Measurements from ENCODE around the gene ATP2B1. TPM values are rescaled to one million over a fixed set of nuclear protein-coding genes. Genes with fewer than 3 reads are reported as not detected.

Gene ATP2B1
- total RNA-seq, 2 donors from 2014 or later: 16.4 to 80.3 TPM

- H3K9me3 ChIP-seq: no peaks in the 10 kb centered on the region
- H3K36me3 ChIP-seq: no peaks in the 10 kb centered on the region
- intact Hi-C loops (cut with DNase I): no loop called here
- no peak overlapping the region for H3K4me3 ChIP-seq
- 97% methylated on average over 3 of the region's 3 CpGs for WGBS
- no peak overlapping the region for H3K27ac ChIP-seq
- TF ChIP-seq CTCF (IDR thresholded peaks at IDR 0.05) (no peak), POLR2A (IDR thresholded peaks at IDR 0.05) (no peak), POLR2AphosphoS5 (IDR thresholded peaks at IDR 0.05) (no peak)
- DNase-seq (ENCODE audit: low spot score): no peak
- H3K27me3 ChIP-seq (replicated peaks; ENCODE audit: insufficient read depth): no peaks in the 10 kb centered on the region
- no peaks in the 10 kb centered on the region for H3K4me1 ChIP-seq (replicated peaks)
Measured at GRCh38 chr12:89634508-89634907, 74.1 kb downstream of the ATP2B1 start.

GRCh38 chr12:89632778-89633177, 75.9 kb downstream of the ATP2B1 start:
- H3K27me3 ChIP-seq (replicated peaks; ENCODE audit: insufficient read depth): no peaks in the 10 kb centered on the region
- no peak overlapping the region for H3K4me3 ChIP-seq
- H3K27ac ChIP-seq: no peak overlapping the region
- DNase-seq (ENCODE audit: low spot score): no peak
- H3K36me3 ChIP-seq: no peaks in the 10 kb centered on the region
- no peaks in the 10 kb centered on the region for H3K9me3 ChIP-seq
- intact Hi-C loops (cut with DNase I): no loop called here
- H3K4me1 ChIP-seq (replicated peaks): no peaks in the 10 kb centered on the region
- TF ChIP-seq CTCF (IDR thresholded peaks at IDR 0.05): no peak
- no peak for TF ChIP-seq POLR2AphosphoS5 (IDR thresholded peaks at IDR 0.05)
- no peak for TF ChIP-seq POLR2A (IDR thresholded peaks at IDR 0.05)
- whole genome bisulfite sequencing: 79% methylated on average over 1 of the region's 1 CpG

- TF ChIP-seq POLR2A (IDR thresholded peaks at IDR 0.05) (no peak), POLR2AphosphoS5 (IDR thresholded peaks at IDR 0.05) (no peak), CTCF (IDR thresholded peaks at IDR 0.05) (no peak)
- Histone ChIP-seq H3K4me1 (replicated peaks) (no peaks in the 10 kb centered on the region), H3K27me3 (replicated peaks; ENCODE audit: insufficient read depth) (no peaks in the 10 kb centered on the region), H3K36me3 (no peaks in the 10 kb centered on the region), H3K27ac (no peak overlapping the region), H3K4me3 (no peak overlapping the region), H3K9me3 (no peaks in the 10 kb centered on the region)
- intact Hi-C loops (cut with DNase I): no loop called here
- no peak for DNase-seq (ENCODE audit: low spot score)
Measured at GRCh38 chr12:89622115-89622514, 86.5 kb downstream of the ATP2B1 start.

DNA sequence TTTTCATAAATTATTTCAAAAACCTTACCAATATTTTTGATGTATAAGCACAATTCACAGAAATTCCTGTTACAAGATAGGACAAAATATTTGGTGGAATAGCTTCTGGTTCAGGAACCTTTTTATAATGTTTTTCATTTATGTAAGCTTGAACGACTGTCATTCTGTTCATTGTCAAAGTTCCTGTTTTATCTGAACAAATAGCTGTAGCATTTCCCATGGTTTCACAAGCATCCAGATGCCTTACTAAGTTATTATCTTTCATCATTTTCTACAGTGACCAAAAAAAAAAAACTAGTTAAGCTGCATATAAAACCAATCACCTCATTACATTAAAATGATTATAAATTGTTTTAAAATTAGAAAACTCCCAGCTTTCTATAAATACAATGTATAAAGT, 87.1 kb downstream of the ATP2B1 start:
- Histone ChIP-seq H3K4me1 (replicated peaks) (no peaks in the 10 kb centered on the region), H3K27me3 (replicated peaks; ENCODE audit: insufficient read depth) (no peaks in the 10 kb centered on the region), H3K27ac (no peak overlapping the region), H3K4me3 (no peak overlapping the region), H3K36me3 (no peaks in the 10 kb centered on the region), H3K9me3 (no peaks in the 10 kb centered on the region)
- 92% methylated on average over 1 of the region's 1 CpG for whole genome bisulfite sequencing
- intact Hi-C loops (cut with DNase I): no loop called here
- DNase-seq (ENCODE audit: low spot score): no peak
- no peak for TF ChIP-seq POLR2AphosphoS5 (IDR thresholded peaks at IDR 0.05)
- no peak for TF ChIP-seq CTCF (IDR thresholded peaks at IDR 0.05)
- TF ChIP-seq POLR2A (IDR thresholded peaks at IDR 0.05): no peak

GRCh38 chr12:89619764-89620163, 88.9 kb downstream of the ATP2B1 start:
- H3K36me3 ChIP-seq: no peaks in the 10 kb centered on the region
- H3K27me3 ChIP-seq (replicated peaks; ENCODE audit: insufficient read depth): no peaks in the 10 kb centered on the region
- H3K4me1 ChIP-seq (replicated peaks): no peaks in the 10 kb centered on the region
- H3K9me3 ChIP-seq: no peaks in the 10 kb centered on the region
- H3K4me3 ChIP-seq: no peak overlapping the region
- intact Hi-C loops (cut with DNase I): no loop called here
- DNase-seq (ENCODE audit: low spot score): no peak
- no peak for TF ChIP-seq POLR2A (IDR thresholded peaks at IDR 0.05)
- no peak for TF ChIP-seq POLR2AphosphoS5 (IDR thresholded peaks at IDR 0.05)
- TF ChIP-seq CTCF (IDR thresholded peaks at IDR 0.05): no peak
- H3K27ac ChIP-seq: no peak overlapping the region
- 92% methylated on average over 2 of the region's 2 CpGs for WGBS
